Mucosa of descending colon (tissue), 3 donors: ENCODE measurements around the gene HK3. TPM values are rescaled to one million over a fixed set of nuclear protein-coding genes. Genes with fewer than 3 reads are reported as not detected.
A peak's percentile ranks its signal among the peaks of the same experiment; 100 is the strongest.

Experiments
- ATAC-seq: fragments of 200-7000 bp; cut with Tn5 transposase; one replicate; pipeline ENCODE4 v1.9.1; 2020; ENCODE audit warnings: mild to moderate bottlenecking, moderate library complexity
- DNase-seq, 3 donors: peaks; one replicate each; pipeline ENCODE4 v3.0.0-alpha.2; 2020
- H3K36me3 ChIP-seq: fragments of 200-600 bp; one replicate; pipeline ENCODE4 v1.8.0; 2021; ENCODE audit warnings: low read depth, mild to moderate bottlenecking
- H3K4me1 ChIP-seq: fragments of 200-600 bp; one replicate; pipeline ENCODE4 v1.8.0; 2021; ENCODE audit warnings: low read depth, mild to moderate bottlenecking
- H3K4me3 ChIP-seq: fragments of 200-600 bp; one replicate; pipeline ENCODE4 v1.8.0; 2021; ENCODE audit warnings: mild to moderate bottlenecking
- H3K9me3 ChIP-seq: fragments of 200-600 bp; one replicate; pipeline ENCODE4 v1.8.0; 2021; ENCODE audit warnings: mild to moderate bottlenecking
- CTCF ChIP-seq: fragments of 200-600 bp; IDR thresholded peaks from one replicate; pipeline ENCODE4 v1.8.0; 2022; ENCODE audit warnings: antibody characterized with exemption, mild to moderate bottlenecking
- intact Hi-C, 2 donors: fragments of 100-400 bp; cut with DNase I in 1 of 2; cut with micrococcal nuclease in 1 of 2; formaldehyde crosslinking; loops; one replicate each; pipeline versions ENCODE4 v1.11.0 to v1.11.1; 2022; cut with DNase I, micrococcal nuclease
- total RNA-seq, 3 donors: library from RNA; stranded (reverse); fragmentation: NEBNext Ultra II Directional in 2 of 3; extraction: Animal tissue kit (Norgen Biotek cat#: 25700) in 2 of 3; gene quantifications; one replicate each; pipeline versions ENCODE4 v1.2.1 to v1.2.4, GENCODE V29; 2021 to 2023
- donor health status: DM: no; HTN: no; CAD: no; lungs with moderate emphysema.
- donor health status: DM: no; HTN: no; CAD: no.
- donor health status: DM: no; HTN: yes; CAD: no.

Gene HK3
- total RNA-seq, 3 donors from 2014 or later = 2.4 to 12.8 (median 7.7) TPM

DNA sequence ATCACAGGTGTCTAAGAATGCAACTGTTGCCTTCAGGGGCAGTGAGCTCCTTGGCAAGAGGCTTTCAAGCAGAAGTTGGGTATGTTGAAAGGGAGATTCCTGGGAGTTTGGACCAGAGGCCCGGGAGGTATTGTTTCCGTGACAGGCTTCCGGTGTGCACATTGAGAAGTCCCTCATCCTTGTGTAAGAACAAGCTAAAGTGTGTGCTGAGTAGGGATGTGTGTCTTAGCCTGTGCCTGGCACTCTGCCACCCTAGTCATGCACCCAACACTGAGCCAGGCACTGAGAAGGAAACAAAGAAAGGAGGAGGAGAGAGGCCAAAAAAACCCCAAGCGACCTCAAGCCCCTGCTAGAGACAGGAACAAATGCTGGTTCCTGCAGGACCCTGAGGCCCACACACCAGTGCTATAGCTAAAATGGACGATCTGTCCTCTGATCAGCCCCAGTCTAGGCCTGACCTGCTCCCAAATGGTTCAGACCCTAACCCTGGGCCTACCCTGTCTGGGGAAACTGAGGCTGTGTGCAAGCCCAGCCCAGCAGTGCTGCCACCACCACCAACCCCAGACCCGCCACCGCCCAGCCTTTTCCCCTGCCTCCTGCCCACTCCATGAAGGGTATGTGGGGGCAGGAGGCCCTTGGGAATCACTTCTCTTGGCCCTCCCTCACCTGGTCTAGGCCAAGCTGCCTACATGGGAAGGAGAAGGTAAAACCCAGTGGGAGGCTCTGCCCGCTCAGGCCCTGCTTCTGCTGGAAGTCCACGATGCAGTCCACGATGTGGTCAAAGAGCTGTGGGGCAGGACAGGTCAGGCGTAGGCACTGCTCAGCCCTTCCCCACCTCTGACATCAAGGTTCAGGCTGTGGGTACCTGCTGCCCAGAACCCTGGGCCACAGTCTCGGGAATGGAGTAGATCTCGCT lies 12.6 kb downstream of the HK3 start:
- Histone ChIP-seq H3K9me3 (no peaks in the 10 kb centered on the region), H3K4me3 (no peak overlapping the region), H3K4me1 (no peaks in the 10 kb centered on the region), H3K36me3 (no peaks in the 10 kb centered on the region)
- TF ChIP-seq CTCF = no peak
- DNase-seq (peak in 1 of 3 donors; percentile 10), ATAC-seq (no peak)
- intact Hi-C loops = no loop called here

DNA sequence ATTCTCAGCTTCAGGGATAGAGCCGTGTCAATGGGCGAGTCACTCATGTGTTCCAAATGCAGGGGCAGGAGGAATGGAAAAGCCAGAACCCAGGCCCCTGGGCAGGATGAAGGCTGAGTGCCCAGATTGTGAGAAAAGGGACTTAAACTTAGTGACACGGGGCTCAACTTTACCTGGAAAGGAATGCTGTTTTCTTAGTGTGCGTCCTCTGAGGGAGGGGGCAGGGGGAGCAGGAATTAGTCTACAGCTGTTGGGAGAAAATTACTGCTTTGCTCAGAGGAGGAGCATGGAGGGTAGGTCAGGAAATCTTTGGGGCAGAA lies 14.6 kb downstream of the HK3 start:
- intact Hi-C loops = no loop called here
- Histone ChIP-seq H3K4me1 (no peaks in the 10 kb centered on the region), H3K4me3 (no peak overlapping the region), H3K9me3 (no peaks in the 10 kb centered on the region), H3K36me3 (no peaks in the 10 kb centered on the region)
- no peak for ATAC-seq
- TF ChIP-seq CTCF = no peak
- no peak for DNase-seq

GRCh38 chr5:176883700-176884570 lies 15.2 kb downstream of the HK3 start:
- Histone ChIP-seq H3K4me3 (no peak overlapping the region), H3K36me3 (no peaks in the 10 kb centered on the region), H3K4me1 (no peaks in the 10 kb centered on the region), H3K9me3 (no peaks in the 10 kb centered on the region)
- no peak for ATAC-seq
- intact Hi-C loops = no loop called here
- TF ChIP-seq CTCF = no peak
- DNase-seq = peak in 1 of 3 donors; percentile 11

DNA sequence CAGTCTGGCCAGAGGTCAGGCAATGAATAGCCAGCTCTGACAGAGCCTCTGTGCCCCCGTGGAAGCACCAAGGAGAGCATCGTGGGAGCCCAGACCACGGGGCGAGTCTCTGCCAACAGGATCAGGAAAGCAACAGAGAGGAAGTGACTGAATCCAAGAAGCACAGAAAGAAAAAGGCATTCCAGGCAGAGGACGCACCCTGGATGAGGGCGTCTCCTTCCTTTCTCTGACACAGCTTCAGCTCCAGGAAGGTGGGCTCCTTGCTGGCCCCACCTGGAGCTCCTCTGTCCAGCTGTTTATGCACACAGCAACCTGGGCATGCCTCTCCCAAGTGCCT lies 16.6 kb downstream of the HK3 start:
- TF ChIP-seq CTCF = no peak
- DNase-seq = no peak
- H3K4me1 ChIP-seq = no peaks in the 10 kb centered on the region
- ATAC-seq = no peak
- H3K9me3 ChIP-seq = no peaks in the 10 kb centered on the region
- no peaks in the 10 kb centered on the region for H3K36me3 ChIP-seq
- intact Hi-C loops = no loop called here
- no peak overlapping the region for H3K4me3 ChIP-seq

DNA sequence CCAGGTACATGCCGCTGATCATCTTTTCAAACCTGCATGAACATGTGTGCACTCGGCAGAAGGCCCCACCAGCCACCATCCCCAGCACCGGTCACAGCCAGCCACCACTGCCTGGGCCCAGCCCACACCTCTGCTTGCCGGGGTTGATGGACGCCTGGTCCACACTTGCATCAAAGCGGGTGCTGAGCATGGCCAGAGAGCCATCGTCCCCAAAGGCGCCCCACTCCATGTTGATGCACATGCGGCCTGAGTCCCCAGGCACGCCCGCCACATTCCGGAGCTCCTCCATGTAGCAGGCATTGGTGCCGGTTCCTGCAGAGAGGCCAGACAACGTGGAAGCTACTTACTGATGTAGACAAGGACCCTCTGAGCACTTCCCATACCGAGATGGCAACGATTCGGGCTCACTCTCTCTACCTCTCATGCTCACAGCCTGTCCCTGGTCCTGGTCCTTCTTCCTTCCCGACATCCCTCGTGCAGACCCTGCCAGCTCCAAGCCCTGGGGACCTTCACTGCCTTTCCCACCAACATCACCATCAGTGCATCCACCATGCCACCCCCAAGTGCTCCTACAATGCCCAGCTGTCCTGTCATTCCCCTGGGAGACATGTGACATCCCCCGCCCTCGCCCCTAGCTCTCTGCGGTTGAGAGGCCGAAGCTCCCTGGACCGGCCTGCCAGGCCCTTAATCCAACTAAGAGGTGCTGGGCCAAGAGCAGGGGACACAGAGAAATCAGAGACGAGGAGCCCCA lies 17.2 kb downstream of the HK3 start:
- no peaks in the 10 kb centered on the region for H3K9me3 ChIP-seq
- no peak for TF ChIP-seq CTCF
- DNase-seq (no peak), ATAC-seq (no peak)
- intact Hi-C loops = no loop called here
- H3K4me1 ChIP-seq = no peaks in the 10 kb centered on the region
- H3K4me3 ChIP-seq = no peak overlapping the region
- H3K36me3 ChIP-seq = no peaks in the 10 kb centered on the region
